IMR-90 (cell line): ENCODE data around the gene RPEL1. TPM values are rescaled to one million over a fixed set of nuclear protein-coding genes. Genes with fewer than 3 reads are reported as not detected.

Source experiments
- ATAC-seq: fragments of 200-7000 bp; cut with Tn5 transposase; 2 replicates; pipeline ENCODE4 v1.9.1; 2020; ENCODE audit warnings: low read depth, mild to moderate bottlenecking, moderate library complexity
- BruUV-seq: library from RNA; stranded (reverse); fragments of 400-500 nt; replicated peaks from 2 replicates; lab custom pipeline; 2021; lab: Mats Ljungman, UMichigan
- CTCF ChIA-PET: fragments of 300-600 bp; formaldehyde crosslinking; extraction: SDS; loops from one replicate; lab custom pipeline; 2021; ENCODE audit warnings: antibody characterized with exemption; lab: Yijun Ruan, JAX
- POLR2A ChIA-PET: fragments of 300-600 bp; sonication (Branson Sonifier 250); formaldehyde crosslinking; loops from one replicate; lab custom pipeline; 2022; ENCODE audit warnings: antibody characterized with exemption; ENCODE audit not compliant: unreplicated experiment; lab: Charles Lee
- DNase-seq: peaks from one replicate; pipeline ENCODE4 v3.0.0; 2013
- H2AFZ ChIP-seq: replicated peaks from 2 replicates; pipeline ENCODE3; 2013; ENCODE audit warnings: low read length, mild to moderate bottlenecking; ENCODE audit not compliant: poor library complexity
- H2AK5ac ChIP-seq: 2 replicates; pipeline ENCODE4 v1.6.1; 2013; ENCODE audit warnings: low read depth, low read length, inconsistent platforms
- H2AK9ac ChIP-seq: replicated peaks from 2 replicates; pipeline ENCODE3; 2013; ENCODE audit warnings: mild to moderate bottlenecking, low read depth, low read length, moderate library complexity; ENCODE audit not compliant: poor library complexity
- H2BK120ac ChIP-seq: 2 replicates; pipeline ENCODE4 v1.6.1; 2013; ENCODE audit warnings: low read depth, low read length, inconsistent platforms
- H2BK15ac ChIP-seq: 3 replicates; pipeline ENCODE4 v1.6.1; 2013; ENCODE audit warnings: low read depth, low read length, inconsistent platforms
- H2BK20ac ChIP-seq: 2 replicates; pipeline ENCODE4 v1.6.1; 2013; ENCODE audit warnings: low read depth, mild to moderate bottlenecking, inconsistent platforms, low read length, moderate library complexity
- H2BK5ac ChIP-seq: 2 replicates; pipeline ENCODE4 v1.6.1; 2013; ENCODE audit warnings: mild to moderate bottlenecking, low read depth, low read length, inconsistent platforms; ENCODE audit not compliant: poor library complexity, severe bottlenecking
- H3K14ac ChIP-seq: replicated peaks from 2 replicates; pipeline ENCODE4 v1.6.1; 2013; ENCODE audit warnings: low read depth, low read length, inconsistent platforms
- H3K18ac ChIP-seq: 2 replicates; pipeline ENCODE4 v1.6.1; 2013; ENCODE audit warnings: low read depth, low read length, control low read depth
- H3K23ac ChIP-seq: 2 replicates; pipeline ENCODE4 v1.6.1; 2013; ENCODE audit warnings: low read depth, low read length, inconsistent platforms
- H3K27ac ChIP-seq: 2 replicates; pipeline ENCODE4 v1.5.1; 2013; ENCODE audit warnings: mild to moderate bottlenecking, control low read depth, low read length; ENCODE audit not compliant: insufficient read depth
- H3K27me3 ChIP-seq: 2 replicates; pipeline ENCODE4 v1.6.1; 2013; ENCODE audit warnings: low read length; ENCODE audit not compliant: control insufficient read depth, insufficient read depth
- H3K36me3 ChIP-seq: 2 replicates; pipeline ENCODE4 v1.6.1; 2013; ENCODE audit warnings: low read length, mixed read lengths; ENCODE audit not compliant: control insufficient read depth, insufficient read depth
- H3K4ac ChIP-seq: 2 replicates; pipeline ENCODE4 v1.6.1; 2013; ENCODE audit warnings: low read depth, low read length, inconsistent platforms
- H3K4me1 ChIP-seq: 2 replicates; pipeline ENCODE4 v1.6.1; 2013; ENCODE audit warnings: low read length, mixed read lengths; ENCODE audit not compliant: control insufficient read depth, insufficient read depth
- H3K4me2 ChIP-seq: 2 replicates; pipeline ENCODE4 v1.6.1; 2013; ENCODE audit warnings: low read depth, mild to moderate bottlenecking, control low read depth, low read length, moderate library complexity
- H3K4me3 ChIP-seq: 2 replicates; pipeline ENCODE4 v1.5.1; 2013; ENCODE audit warnings: low read depth, mild to moderate bottlenecking, control low read depth, low read length, moderate library complexity; ENCODE audit not compliant: insufficient read depth
- H3K56ac ChIP-seq: 2 replicates; pipeline ENCODE4 v1.6.1; 2013; ENCODE audit warnings: low read length, inconsistent platforms; ENCODE audit not compliant: insufficient read depth; ENCODE audit errors: extremely low read depth
- H3K79me1 ChIP-seq, 2 experiments: 2 replicates each; pipeline ENCODE4 v1.6.1; 2013; ENCODE audit warnings: low read length in 2 of 2, inconsistent platforms in 1 of 2, low read depth in 1 of 2
- H3K9ac ChIP-seq: 2 replicates; pipeline ENCODE4 v1.6.1; 2013; ENCODE audit warnings: low read depth, low read length, control low read depth
- H3K9me1 ChIP-seq: 2 replicates; pipeline ENCODE4 v1.6.1; 2013; ENCODE audit warnings: low read length, inconsistent platforms; ENCODE audit not compliant: insufficient read depth
- H3K9me3 ChIP-seq: 2 replicates; pipeline ENCODE4 v1.6.1; 2013; ENCODE audit warnings: low read length; ENCODE audit not compliant: control insufficient read depth, insufficient read depth
- H4K20me1 ChIP-seq: 2 replicates; pipeline ENCODE4 v1.6.1; 2013; ENCODE audit warnings: low read length, inconsistent platforms; ENCODE audit not compliant: insufficient read depth
- H4K5ac ChIP-seq: 2 replicates; pipeline ENCODE4 v1.6.1; 2013; ENCODE audit warnings: mild to moderate bottlenecking, low read depth, low read length, control low read depth
- H4K8ac ChIP-seq, 2 experiments: 2 replicates each; pipeline ENCODE4 v1.6.1; 2013; ENCODE audit warnings: low read depth in 2 of 2, low read length in 2 of 2, control low read depth in 1 of 2, inconsistent platforms in 1 of 2
- H4K91ac ChIP-seq: 2 replicates; pipeline ENCODE4 v1.6.1; 2013; ENCODE audit warnings: low read depth, low read length, inconsistent platforms; ENCODE audit not compliant: insufficient read depth
- CEBPB ChIP-seq: IDR thresholded peaks from 2 replicates; pipeline ENCODE4 v1.6.1; 2012; ENCODE audit warnings: low read depth, low read length, improper control_type of control experiment
- CHD1 ChIP-seq: IDR thresholded peaks from 2 replicates; pipeline ENCODE4 v1.6.1; 2012; ENCODE audit warnings: low read depth, low read length, improper control_type of control experiment
- FOS ChIP-seq: fragments of 150-350 bp; IDR thresholded peaks from 2 replicates; pipeline ENCODE4 v1.6.1; 2016; ENCODE audit warnings: low read depth, low read length
- MAFK ChIP-seq: IDR thresholded peaks from 2 replicates; pipeline ENCODE4 v1.6.1; 2012; ENCODE audit warnings: low read depth, low read length, improper control_type of control experiment
- MAZ ChIP-seq: IDR thresholded peaks from 2 replicates; pipeline ENCODE4 v1.6.1; 2012; ENCODE audit warnings: low read depth, mild to moderate bottlenecking, low read length, improper control_type of control experiment, moderate library complexity, borderline replicate concordance
- USF2 ChIP-seq: fragments of 150-350 bp; IDR thresholded peaks from 2 replicates; pipeline ENCODE4 v1.6.1; 2017; ENCODE audit warnings: mild to moderate bottlenecking, antibody characterized with exemption, low read length, low read depth
- WGBS, 2 experiments: methylation state at CpG; one replicate each; pipeline versions ENCODE4 v1.1.5 to v1.1.7; 2013; ENCODE audit warnings: missing lambda C conversion rate in 2 of 2; ENCODE audit not compliant: insufficient read length in 1 of 2; ENCODE audit errors: extremely low coverage in 2 of 2; 5-methylcytosine and 5-hydroxymethylcytosine counted together
- dilution Hi-C: fragments of 300-500 bp; cut with HindIII; formaldehyde crosslinking; loops from one replicate; pipeline ENCODE4 v1.14.3; 2018; ENCODE audit warnings: low sequenced_read_pairs; ENCODE audit not compliant: unreplicated experiment
- in situ Hi-C: fragments of 300-500 bp; cut with MboI; formaldehyde crosslinking; loops from 3 replicates; pipeline ENCODE4 v1.14.3; 2019; ENCODE audit warnings: low sequenced_read_pairs, inconsistent platforms, mixed read lengths
- intact Hi-C: fragments of 100-400 bp; cut with micrococcal nuclease; formaldehyde crosslinking; loops from 2 replicates; pipeline ENCODE4 v1.10.0; 2022
- polyA plus RNA-seq, 3 experiments: library from polyadenylated mRNA; depleted of rRNA; stranded (reverse); fragments of >200 nt; gene quantifications; 2 replicates each; pipeline ENCODE4 v1.2.3, GENCODE V29; 2012; ENCODE audit warnings: low replicate concordance in 1 of 3
- total RNA-seq: library from RNA; depleted of rRNA; stranded (reverse); fragments of >200 nt; gene quantifications from 2 replicates; pipeline ENCODE4 v1.2.3, GENCODE V29; 2012

Gene RPEL1
- total and polyA plus RNA-seq, 2 of the 4 experiments (the other 2 are of a cell fraction), result under 0.01 to 0.26 TPM

- in situ Hi-C loops, result no loop called here
- no peak overlapping the region; the same call in 1 of the 2 replicates for H2BK20ac ChIP-seq
- ChIA-PET CTCF (no interaction called here), POLR2A (no interaction called here)
- H3K18ac ChIP-seq, result no peak overlapping the region
- no peak overlapping the region for H2AFZ ChIP-seq
- no peak overlapping the region for H3K4me3 ChIP-seq
- intact Hi-C loops, result no loop called here
- peaks cover 13% of the 10 kb centered on the region for H4K20me1 ChIP-seq
- H3K27ac ChIP-seq, result no peak overlapping the region
- no TSS peak for BruUV-seq
- peaks cover 12% of the 10 kb centered on the region for H3K4me1 ChIP-seq
- no peak overlapping the region for H3K23ac ChIP-seq
- peak overlapping the region; percentile 4; the same call in 1 of the 3 replicates for H2BK15ac ChIP-seq
- no peak overlapping the region for H2AK9ac ChIP-seq
- no peak overlapping the region for H2AK5ac ChIP-seq
- no peak overlapping the region for H4K8ac ChIP-seq
- H3K9me1 ChIP-seq, result peaks cover 7% of the 10 kb centered on the region; the same call in 1 of the 2 replicates
- dilution Hi-C loops, result no loop called here
- H3K56ac ChIP-seq, result no peak overlapping the region
- peak overlapping the region; percentile 1 for H2BK5ac ChIP-seq
- no peak overlapping the region for H2BK120ac ChIP-seq
- no peak overlapping the region for H3K4me2 ChIP-seq
- H4K5ac ChIP-seq, result no peak overlapping the region
- H3K9ac ChIP-seq, result no peak overlapping the region
- DNase-seq, result peak; percentile 97
- H3K14ac ChIP-seq, result no peak overlapping the region
- H3K27me3 ChIP-seq, result peaks cover 18% of the 10 kb centered on the region
- 0 out of 4 replicates have a peak, but pooled peaks cover 0 to 6% of the 10 kb centered on the region in 2 experiments for H3K79me1 ChIP-seq
- no peaks in the 10 kb centered on the region for H3K9me3 ChIP-seq
- TF ChIP-seq MAFK, result no peak
- peak; percentile 81 for TF ChIP-seq FOS
- no peak for TF ChIP-seq CHD1
- no peak for TF ChIP-seq USF2
- TF ChIP-seq CEBPB, result peak; percentile 61
- no peak for TF ChIP-seq MAZ
- H3K36me3 ChIP-seq, result no peaks in the 10 kb centered on the region
- no peak overlapping the region for H4K91ac ChIP-seq
- H3K4ac ChIP-seq, result no peak overlapping the region
- no CpG with 5 or more reads among the region's 4 CpGs for WGBS, 2 experiments
- ATAC-seq, result peak; percentile 86
These were observed 27.4 kb downstream of the RPEL1 start for GRCh38 chr10:103273041-103273441.
